Measurements from ENCODE around the gene TOX2. TPM values are rescaled to one million over a fixed set of nuclear protein-coding genes. Genes with fewer than 3 reads are reported as not detected.

Gene TOX2
- total and polyA plus RNA-seq, 9 donors = 0.69 to 5.6 (median 1.8) TPM

DNA sequence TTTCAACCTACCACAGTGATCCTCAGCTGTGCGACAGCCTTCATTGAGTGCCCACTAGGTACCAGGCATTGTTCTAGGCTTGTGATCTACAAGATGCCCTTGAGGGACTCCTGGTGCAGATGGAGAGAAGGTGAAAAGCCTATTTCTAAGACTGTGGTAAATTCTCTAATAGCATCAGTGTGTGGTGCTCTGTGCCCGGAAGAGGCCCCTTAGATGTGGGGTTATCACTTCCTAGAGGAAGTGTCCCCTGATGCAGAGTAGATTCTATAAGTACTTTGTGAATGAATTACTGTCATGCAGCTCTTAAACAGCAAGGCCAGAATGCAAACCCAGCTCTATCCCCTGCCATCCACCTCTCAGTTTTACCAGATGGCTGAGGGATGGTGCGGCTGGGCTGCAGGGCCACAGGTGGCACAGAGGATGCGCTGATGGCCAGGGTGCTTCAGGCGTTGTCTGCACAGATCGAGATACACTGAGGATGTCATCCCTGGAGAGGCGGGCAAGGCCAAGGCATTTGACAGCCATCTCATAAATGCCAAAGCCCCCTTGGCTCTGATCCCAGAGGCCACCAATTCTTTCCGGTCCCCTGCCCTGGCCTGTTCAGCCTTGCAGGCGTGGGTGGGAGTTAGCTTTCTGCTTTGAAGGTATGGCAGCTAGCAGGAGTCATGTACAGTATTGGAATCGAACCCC, 96.7 kb downstream of the TOX2 start:
- H3K4me3 ChIP-seq = no peak overlapping the region
- H3K9me3 ChIP-seq = no peaks in the 10 kb centered on the region
- no peaks in the 10 kb centered on the region for H3K36me3 ChIP-seq
- WGBS, 3 donors = 70 to 76% (median 75%) methylated on average over 10 of the region's 10 CpGs
- H3K27ac ChIP-seq = no peak overlapping the region
- no peaks in the 10 kb centered on the region for H3K4me1 ChIP-seq (ENCODE audit: insufficient read depth)
- no peak for DNase-seq
- H3K27me3 ChIP-seq = no peaks in the 10 kb centered on the region
- intact Hi-C loops (cut with DNase I) = no loop called here
- TF ChIP-seq, protein P1, sequence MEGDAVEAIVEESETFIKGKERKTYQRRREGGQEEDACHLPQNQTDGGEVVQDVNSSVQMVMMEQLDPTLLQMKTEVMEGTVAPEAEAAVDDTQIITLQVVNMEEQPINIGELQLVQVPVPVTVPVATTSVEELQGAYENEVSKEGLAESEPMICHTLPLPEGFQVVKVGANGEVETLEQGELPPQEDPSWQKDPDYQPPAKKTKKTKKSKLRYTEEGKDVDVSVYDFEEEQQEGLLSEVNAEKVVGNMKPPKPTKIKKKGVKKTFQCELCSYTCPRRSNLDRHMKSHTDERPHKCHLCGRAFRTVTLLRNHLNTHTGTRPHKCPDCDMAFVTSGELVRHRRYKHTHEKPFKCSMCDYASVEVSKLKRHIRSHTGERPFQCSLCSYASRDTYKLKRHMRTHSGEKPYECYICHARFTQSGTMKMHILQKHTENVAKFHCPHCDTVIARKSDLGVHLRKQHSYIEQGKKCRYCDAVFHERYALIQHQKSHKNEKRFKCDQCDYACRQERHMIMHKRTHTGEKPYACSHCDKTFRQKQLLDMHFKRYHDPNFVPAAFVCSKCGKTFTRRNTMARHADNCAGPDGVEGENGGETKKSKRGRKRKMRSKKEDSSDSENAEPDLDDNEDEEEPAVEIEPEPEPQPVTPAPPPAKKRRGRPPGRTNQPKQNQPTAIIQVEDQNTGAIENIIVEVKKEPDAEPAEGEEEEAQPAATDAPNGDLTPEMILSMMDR (IDR thresholded peaks at IDR 0.05) = no peak
- TF ChIP-seq POLR2A (IDR thresholded peaks at IDR 0.05) (no peak), EP300 (IDR thresholded peaks at IDR 0.05) (no peak)

DNA sequence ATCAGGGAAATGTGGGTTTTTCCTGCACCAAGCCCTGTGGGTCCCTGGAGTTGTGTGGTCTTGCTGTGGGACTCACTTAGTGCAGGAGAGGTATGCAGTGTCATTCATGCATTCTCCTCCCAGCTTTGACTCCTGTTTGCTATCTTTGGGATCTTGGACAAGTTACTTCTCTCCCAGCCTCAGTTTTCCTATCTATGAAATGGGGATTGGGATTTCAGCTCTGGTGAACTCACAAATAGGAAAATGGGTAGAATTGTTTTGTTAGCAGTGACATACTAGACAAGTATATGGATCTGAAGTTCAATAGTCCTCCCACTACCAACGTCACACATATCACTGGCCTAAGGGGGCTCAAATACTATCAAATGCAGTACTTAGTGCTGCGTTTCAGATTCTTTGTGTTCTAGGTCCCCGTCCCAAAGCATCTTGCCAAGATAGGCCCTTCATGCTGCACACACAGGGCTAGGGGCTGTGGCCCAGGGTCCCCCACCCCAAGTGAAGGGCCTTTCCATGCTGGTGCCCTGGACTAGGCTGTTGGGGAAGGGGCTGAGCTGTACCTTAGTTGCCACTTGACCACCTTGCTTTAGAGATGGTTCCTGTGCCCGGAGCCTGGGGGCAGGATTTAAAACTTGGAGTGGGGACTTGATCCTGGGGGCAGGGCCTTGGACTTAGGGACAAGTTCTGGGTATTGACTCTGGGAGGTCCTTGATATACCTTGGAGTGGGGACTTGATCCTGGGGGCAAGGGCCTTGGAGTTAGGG, 98.0 kb downstream of the TOX2 start:
- 82 to 93% (median 88%) methylated on average over 4 of the region's 4 CpGs for WGBS, 3 donors
- no peak for DNase-seq
- Histone ChIP-seq H3K4me1 (ENCODE audit: insufficient read depth) (no peaks in the 10 kb centered on the region), H3K36me3 (no peaks in the 10 kb centered on the region), H3K4me3 (no peak overlapping the region), H3K27me3 (no peaks in the 10 kb centered on the region), H3K27ac (no peak overlapping the region), H3K9me3 (no peaks in the 10 kb centered on the region)
- intact Hi-C loops (cut with DNase I) = no loop called here
- TF ChIP-seq POLR2A (IDR thresholded peaks at IDR 0.05) (no peak), EP300 (IDR thresholded peaks at IDR 0.05) (no peak)
- TF ChIP-seq, protein P1 (IDR thresholded peaks at IDR 0.05) = no peak

DNA sequence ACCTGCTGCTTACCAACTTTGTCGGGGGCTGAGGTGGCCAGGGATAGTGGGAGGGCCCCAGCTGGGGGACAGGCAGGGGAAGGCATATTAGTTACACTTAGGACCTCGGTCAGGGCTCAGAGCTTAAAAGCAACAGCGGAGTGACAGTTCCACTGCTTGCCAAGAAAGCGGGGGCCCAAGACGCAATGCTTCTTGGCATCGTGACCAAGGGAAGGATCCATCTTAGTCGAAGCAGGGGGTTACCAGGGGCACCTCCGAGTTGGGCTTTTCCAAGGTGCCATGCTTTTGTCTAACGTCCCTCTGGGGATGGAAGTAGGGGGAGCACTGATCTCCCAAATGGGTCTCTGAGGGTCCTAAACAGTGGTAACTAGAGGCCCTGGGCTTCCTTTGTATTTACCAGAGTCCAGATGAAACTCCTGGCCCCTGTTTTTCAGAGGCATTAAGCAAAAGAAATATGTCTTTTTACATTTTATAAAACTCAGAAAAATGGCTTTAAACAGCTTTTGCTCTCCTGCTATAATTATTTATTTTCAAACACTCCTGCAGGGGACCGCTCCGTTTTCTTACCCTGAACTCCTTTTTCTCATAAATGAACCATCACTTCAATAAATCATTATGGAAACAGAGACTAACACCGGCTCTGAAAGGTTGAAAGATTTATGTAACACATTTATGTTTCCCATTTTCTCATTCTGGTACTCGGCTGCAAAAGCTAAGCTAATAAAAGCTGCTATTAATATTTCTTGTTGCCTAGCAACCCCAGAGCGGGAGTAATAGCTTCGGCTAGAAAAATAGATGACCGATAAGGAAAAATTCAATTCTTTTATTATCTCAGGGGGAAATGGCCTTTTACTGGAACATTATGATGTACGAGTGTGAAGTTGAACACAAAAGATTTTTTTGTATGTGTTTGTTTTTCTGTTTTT, 100.4 kb downstream of the TOX2 start:
- no peak overlapping the region for H3K4me3 ChIP-seq
- H3K27ac ChIP-seq = no peak overlapping the region

DNA sequence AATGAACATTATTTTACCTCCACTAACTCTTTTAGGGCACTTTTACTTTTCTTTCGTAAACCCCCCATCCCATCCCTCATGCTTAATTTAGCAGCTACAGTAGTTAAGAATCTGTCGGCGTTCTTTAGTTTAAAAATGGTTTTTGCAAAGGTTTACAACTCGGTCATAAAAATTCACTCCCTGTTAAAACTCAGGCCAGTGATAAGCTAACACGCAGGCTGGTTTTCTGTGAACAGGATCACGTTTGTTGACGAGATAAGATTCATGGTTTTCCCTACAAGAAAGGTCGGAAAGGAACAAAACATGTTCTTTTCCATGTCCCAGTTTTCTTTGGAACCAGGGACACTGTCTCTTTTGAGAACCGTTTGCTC, 101.1 kb downstream of the TOX2 start:
- 10 to 13% (median 10%) methylated on average over 9 of the region's 9 CpGs for WGBS, 3 donors
- H3K4me3 ChIP-seq = no peak overlapping the region
- no peak overlapping the region for H3K27ac ChIP-seq

More for the DNA sequence above, 100.4 kb downstream of the TOX2 start:
- 13 to 21% (median 14%) methylated on average over 17 of the region's 17 CpGs for WGBS, 3 donors
- intact Hi-C loops (cut with DNase I) = no loop called here
- Histone ChIP-seq H3K9me3 (no peaks in the 10 kb centered on the region), H3K36me3 (no peaks in the 10 kb centered on the region), H3K27me3 (no peaks in the 10 kb centered on the region), H3K4me1 (ENCODE audit: insufficient read depth) (peaks cover 3% of the 10 kb centered on the region)
- TF ChIP-seq POLR2A (IDR thresholded peaks at IDR 0.05) (no peak), EP300 (IDR thresholded peaks at IDR 0.05) (no peak)
- TF ChIP-seq, protein P1 (IDR thresholded peaks at IDR 0.05) = no peak
- no peak for DNase-seq

More for the DNA sequence above, 101.1 kb downstream of the TOX2 start:
- TF ChIP-seq POLR2A (IDR thresholded peaks at IDR 0.05) (no peak), EP300 (IDR thresholded peaks at IDR 0.05) (no peak)
- Histone ChIP-seq H3K9me3 (no peaks in the 10 kb centered on the region), H3K4me1 (ENCODE audit: insufficient read depth) (peaks cover 3% of the 10 kb centered on the region), H3K36me3 (no peaks in the 10 kb centered on the region), H3K27me3 (no peaks in the 10 kb centered on the region)
- intact Hi-C loops (cut with DNase I) = no loop called here
- DNase-seq = no peak

Measured in ovary (tissue), 9 donors.